Neural cell (in vitro differentiated cells): ENCODE data around the gene RYR2.

ENCODE experiments used
- CTCF ChIP-seq: fragments of 450-650 bp; IDR thresholded peaks from 2 replicates; pipeline ENCODE4 v1.5.1; 2014; ENCODE audit warnings: antibody characterized with exemption, mild to moderate bottlenecking, moderate library complexity; ENCODE audit not compliant: poor library complexity, severe bottlenecking
- EP300 ChIP-seq: fragments of 450-650 bp; conservative IDR thresholded peaks from 2 replicates; pipeline ENCODE4 v1.6.1; 2014; ENCODE audit warnings: antibody characterized with exemption, mild to moderate bottlenecking, moderate library complexity; ENCODE audit not compliant: poor library complexity, severe bottlenecking
- EZH2 ChIP-seq: fragments of 200-600, 300-800 bp; shearing (Covaris generic), sonication (generic); IDR thresholded peaks from 2 replicates; pipeline ENCODE4 v1.6.1; 2014; ENCODE audit warnings: antibody characterized with exemption, low read length, borderline replicate concordance, mild to moderate bottlenecking; ENCODE audit not compliant: insufficient read depth, poor library complexity, severe bottlenecking
- MXI1 ChIP-seq: fragments of 450-650 bp; conservative IDR thresholded peaks from 2 replicates; pipeline ENCODE4 v1.6.1; 2014; ENCODE audit warnings: antibody characterized with exemption, mild to moderate bottlenecking; ENCODE audit not compliant: poor library complexity, severe bottlenecking
- POLR2AphosphoS5 ChIP-seq: IDR thresholded peaks from 2 replicates; pipeline ENCODE4 v1.6.1; 2012
- RAD21 ChIP-seq: fragments of 450-650 bp; conservative IDR thresholded peaks from 2 replicates; pipeline ENCODE4 v1.6.1; 2014; ENCODE audit warnings: antibody characterized with exemption, mild to moderate bottlenecking, moderate library complexity
- SMC3 ChIP-seq: fragments of 450-650 bp; conservative IDR thresholded peaks from 2 replicates; pipeline ENCODE4 v1.6.1; 2014; ENCODE audit warnings: antibody characterized with exemption, mild to moderate bottlenecking, moderate library complexity; ENCODE audit not compliant: poor library complexity
- TAF1 ChIP-seq: IDR thresholded peaks from 2 replicates; pipeline ENCODE4 v1.6.1; 2012; ENCODE audit warnings: low read depth
- TF ChIP-seq, protein P1 (sequence below): IDR thresholded peaks from 2 replicates; pipeline ENCODE4 v1.6.1; 2012; ENCODE audit warnings: borderline replicate concordance

DNA sequence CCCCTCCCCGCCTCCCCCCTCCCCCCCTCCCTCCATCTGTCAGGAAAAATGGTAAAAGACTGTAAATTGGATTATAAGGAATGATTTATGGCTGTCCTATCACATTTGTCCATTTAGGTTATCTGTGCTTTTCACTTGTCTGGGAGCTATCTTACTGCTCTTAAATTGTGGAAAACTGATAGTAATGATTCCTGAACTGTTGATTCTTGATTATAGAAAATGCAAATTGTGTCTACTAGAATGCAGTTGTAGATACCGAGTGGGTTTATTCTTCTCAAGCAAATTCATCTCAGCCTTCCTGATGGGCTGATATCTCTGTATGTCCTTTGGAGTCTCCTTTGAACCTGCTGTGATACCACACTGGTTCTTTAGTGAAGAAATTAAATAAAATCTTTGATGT is 12.3 kb downstream of the RYR2 start:
- TF ChIP-seq EP300 (no peak), SMC3 (no peak), CTCF (no peak), TAF1 (no peak), RAD21 (no peak), EZH2 (no peak), POLR2AphosphoS5 (no peak), MXI1 (no peak)
- TF ChIP-seq, protein P1, sequence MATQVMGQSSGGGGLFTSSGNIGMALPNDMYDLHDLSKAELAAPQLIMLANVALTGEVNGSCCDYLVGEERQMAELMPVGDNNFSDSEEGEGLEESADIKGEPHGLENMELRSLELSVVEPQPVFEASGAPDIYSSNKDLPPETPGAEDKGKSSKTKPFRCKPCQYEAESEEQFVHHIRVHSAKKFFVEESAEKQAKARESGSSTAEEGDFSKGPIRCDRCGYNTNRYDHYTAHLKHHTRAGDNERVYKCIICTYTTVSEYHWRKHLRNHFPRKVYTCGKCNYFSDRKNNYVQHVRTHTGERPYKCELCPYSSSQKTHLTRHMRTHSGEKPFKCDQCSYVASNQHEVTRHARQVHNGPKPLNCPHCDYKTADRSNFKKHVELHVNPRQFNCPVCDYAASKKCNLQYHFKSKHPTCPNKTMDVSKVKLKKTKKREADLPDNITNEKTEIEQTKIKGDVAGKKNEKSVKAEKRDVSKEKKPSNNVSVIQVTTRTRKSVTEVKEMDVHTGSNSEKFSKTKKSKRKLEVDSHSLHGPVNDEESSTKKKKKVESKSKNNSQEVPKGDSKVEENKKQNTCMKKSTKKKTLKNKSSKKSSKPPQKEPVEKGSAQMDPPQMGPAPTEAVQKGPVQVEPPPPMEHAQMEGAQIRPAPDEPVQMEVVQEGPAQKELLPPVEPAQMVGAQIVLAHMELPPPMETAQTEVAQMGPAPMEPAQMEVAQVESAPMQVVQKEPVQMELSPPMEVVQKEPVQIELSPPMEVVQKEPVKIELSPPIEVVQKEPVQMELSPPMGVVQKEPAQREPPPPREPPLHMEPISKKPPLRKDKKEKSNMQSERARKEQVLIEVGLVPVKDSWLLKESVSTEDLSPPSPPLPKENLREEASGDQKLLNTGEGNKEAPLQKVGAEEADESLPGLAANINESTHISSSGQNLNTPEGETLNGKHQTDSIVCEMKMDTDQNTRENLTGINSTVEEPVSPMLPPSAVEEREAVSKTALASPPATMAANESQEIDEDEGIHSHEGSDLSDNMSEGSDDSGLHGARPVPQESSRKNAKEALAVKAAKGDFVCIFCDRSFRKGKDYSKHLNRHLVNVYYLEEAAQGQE = no peak
